ENCODE data around the gene GPATCH2.

GPATCH2 gene

GRCh38 chr1:217577336-217577735, 53.6 kb downstream of the GPATCH2 start:
- DNase-seq = no peak

DNA sequence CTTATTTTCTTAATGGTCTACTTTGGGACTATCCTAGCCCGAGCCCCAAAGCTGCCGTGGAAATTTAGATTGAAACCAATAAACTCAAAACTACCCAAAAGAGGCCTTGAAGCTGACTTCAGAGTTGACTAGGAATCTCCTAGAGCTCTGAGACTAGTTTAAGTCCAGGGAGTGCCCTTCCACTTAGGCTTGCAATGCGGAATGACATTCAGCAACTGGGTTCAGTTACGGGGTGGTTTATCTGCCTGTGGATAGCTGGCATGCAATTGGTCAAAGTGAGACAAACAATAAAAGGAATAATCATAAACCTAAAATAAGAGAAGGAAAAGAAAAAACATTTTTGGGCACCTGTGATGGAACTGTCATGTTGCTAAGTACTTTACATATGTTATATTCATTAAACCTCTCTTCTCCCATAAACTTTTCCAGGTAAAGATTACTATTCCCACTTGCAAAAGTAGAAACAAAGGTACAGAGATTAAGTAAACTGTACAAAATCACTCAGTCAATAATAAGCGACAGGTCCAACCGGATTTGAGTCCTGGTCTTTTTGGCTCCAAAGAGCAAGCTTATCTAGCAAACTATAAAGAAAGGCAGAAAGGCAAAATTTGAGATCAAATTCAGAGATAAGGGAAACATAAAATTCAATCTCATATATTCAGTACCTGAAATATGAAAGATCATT, 56.5 kb downstream of the GPATCH2 start:
- no peak for DNase-seq

- no peak for DNase-seq
Measured at GRCh38 chr1:217569021-217569420, 61.9 kb downstream of the GPATCH2 start.

GRCh38 chr1:217568200-217568599, 62.7 kb downstream of the GPATCH2 start:
- no peak for DNase-seq

DNA sequence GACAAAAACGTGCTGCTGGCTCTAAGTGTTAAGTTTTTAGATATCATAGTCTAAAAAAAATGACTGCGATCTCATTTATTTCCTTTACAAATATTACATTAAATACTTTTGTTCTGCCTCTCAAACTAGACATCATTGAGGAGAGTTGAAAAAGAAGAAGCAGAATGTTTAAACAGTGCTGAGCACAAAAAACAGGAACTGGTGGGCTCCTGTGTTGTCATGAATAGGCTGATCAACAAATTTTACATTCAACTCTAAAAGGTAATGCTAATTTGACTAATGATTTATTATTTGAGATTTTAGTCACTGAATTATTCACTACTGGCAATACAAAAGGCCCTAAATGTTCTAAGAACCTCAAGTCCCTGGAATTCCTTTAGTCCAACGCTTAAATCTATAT, 66.1 kb downstream of the GPATCH2 start:
- DNase-seq = no peak

DNA sequence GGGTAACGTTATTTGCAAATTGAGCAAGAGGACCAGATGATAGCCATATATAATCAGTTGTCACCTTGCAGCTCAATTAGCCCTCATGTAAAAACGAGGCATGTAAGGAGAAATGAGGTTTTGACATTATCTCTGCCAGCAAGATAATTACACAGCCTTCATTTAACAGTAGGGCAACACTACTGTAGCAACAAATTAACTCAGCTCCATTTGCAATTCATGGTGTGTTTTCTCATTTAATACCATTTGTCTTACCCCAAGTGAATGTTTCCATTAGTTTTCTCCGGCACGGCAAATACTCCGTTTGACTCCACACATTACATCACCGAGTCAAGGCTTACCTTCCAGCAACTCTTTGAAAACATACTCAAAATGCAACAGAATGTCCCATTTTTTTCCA, 66.7 kb downstream of the GPATCH2 start:
- DNase-seq = no peak

- no peak for DNase-seq
Measured at GRCh38 chr1:217563179-217563578, 67.7 kb downstream of the GPATCH2 start.

GRCh38 chr1:217562229-217562878, 68.5 kb downstream of the GPATCH2 start:
- DNase-seq = no peak

- DNase-seq = no peak
Measured at GRCh38 chr1:217561446-217561845, 69.4 kb downstream of the GPATCH2 start.

DNA sequence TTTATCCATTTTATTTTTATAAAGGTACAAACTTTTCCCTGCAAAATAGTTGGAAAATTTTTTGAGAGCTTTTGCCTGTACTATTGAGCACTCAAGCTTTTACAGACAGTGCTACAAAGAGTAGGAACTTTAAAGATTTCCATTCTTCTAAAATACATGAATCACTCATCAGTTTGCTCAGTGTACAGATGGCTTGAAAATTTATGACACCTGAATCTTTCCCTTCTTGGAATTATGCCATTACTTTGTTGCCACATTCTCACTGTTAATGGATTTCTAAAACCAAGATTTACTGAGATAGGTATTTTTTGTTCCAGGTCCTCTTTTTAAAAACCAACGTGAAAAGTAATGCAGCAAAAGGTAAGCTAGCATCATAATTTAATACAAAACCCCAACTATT, 76.0 kb downstream of the GPATCH2 start:
- no peak for DNase-seq

DNA sequence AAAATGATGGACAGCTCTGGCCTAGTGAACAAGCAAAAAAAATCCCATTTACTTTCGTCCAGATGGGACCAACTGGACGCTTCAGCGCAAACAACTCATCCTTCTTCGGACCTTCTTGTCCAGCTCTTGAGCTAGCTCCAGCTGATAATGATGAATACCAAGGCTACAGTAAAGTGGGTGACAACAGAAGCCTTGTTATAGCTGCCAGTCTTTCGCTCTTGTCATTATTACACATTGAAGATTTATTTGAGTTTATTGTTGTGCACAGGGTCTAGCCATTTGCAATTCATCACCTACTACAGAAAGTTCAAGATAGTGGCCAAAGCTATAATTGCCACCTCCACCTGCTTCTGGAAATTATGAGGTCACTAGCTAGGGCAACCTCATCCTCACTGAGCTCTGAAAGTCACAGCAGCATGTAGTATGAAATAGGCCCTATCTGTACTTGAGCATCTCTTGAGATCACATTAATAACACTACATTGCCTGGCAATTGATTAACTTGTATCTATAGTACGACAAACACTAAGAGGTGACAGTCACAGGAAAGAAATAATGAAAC, 76.9 kb downstream of the GPATCH2 start:
- no peak for DNase-seq

GRCh38 chr1:217552339-217552951, 78.4 kb downstream of the GPATCH2 start:
- no peak for DNase-seq

DNA sequence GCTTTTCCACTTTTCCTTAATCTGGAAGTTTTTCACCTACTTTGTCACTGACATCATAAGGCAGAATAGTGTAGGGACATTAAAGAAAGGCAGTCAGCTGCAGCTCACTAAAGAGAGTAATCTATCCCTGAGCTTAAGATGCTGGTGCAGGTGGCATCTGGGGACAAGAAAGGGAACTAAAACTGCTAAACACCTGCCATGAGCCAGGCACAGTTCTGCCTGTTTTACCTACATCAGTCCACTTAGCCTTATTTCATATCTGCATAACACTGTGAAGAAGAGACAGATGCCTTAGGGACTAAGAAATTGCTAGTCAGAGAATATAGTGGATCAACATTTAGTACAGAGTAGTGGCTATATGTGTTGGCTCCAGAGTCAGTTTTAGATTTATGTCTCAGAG, 88.1 kb downstream of the GPATCH2 start:
- no peak for DNase-seq

- no peak for DNase-seq
Measured at GRCh38 chr1:217542136-217542777, 88.6 kb downstream of the GPATCH2 start.

DNA sequence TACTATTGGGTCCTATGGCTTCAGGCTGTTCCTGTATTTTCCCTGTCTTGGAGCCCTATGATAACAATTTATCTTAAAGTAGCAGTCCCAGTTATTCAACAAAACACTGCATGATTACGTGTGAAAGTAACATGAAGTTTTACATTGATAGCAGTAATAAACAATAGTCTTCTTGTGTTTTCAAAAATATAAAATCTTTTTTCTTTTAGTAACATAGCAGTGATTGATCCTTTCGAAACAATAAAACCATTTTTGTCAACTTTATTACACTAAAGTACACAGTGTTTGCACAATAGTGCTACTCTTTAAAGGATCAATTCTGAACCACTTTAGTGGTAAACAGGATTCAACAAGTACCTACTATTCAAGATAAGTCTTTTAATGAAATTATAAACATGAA, 90.6 kb downstream of the GPATCH2 start:
- no peak for DNase-seq

- no peak for DNase-seq
Measured at GRCh38 chr1:217539510-217539909, 91.4 kb downstream of the GPATCH2 start.

DNA sequence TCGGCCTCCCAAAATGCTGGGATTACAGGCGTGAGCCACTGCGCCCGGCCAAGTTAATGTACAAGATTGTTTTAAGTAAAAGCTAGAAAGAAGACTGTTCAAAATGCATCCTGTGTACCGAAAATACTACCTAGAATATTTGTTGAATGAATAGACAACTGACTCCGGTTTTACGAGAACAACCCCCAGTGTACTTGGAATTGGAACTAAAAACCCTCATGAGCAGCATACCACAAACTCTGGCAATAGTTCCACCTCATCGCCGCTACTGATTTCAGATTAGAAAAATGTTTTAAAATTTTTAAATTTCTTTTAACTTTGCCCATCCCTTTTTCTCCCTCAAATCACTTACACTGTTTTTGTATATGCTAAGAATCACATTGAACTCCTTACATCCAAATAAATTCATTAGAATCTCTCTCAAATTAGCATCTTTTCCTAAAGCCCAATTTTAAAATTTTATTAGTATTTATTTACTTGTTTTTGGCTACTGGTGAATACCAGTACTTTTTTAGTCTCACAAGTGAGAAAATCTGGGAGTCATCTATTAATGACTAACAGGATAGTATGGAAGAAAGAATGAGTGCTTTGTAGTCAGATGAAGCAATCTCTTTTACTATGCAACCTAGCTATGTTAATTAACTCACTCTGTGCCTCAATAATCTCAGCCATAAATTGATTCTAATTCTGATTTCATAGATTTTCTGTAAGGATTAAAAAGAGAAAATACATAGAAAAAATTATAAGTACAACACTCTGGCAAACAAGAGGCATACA, 95.1 kb downstream of the GPATCH2 start:
- no peak for DNase-seq

- DNase-seq = no peak
Measured at GRCh38 chr1:217534566-217534965, 96.3 kb downstream of the GPATCH2 start.

DNA sequence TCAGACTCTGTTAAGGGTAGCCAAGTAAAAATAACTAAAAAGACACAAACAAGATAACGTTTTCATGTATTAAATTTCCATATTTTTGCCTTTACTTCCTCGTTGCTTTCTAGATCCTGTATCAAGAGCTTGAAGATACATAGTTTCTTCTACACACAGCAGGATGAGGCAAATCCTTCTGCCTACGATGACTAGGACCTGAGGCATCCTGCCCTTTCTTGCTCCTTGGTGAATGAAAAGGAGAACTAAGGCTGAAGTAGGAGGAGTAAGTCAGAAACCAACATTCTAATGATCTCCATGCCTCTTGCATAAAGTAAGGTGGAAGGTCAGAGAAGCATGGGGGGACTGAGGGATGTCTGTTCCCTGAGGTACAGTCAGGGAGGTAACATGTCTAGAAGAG, 102.6 kb downstream of the GPATCH2 start:
- DNase-seq = no peak

DNA sequence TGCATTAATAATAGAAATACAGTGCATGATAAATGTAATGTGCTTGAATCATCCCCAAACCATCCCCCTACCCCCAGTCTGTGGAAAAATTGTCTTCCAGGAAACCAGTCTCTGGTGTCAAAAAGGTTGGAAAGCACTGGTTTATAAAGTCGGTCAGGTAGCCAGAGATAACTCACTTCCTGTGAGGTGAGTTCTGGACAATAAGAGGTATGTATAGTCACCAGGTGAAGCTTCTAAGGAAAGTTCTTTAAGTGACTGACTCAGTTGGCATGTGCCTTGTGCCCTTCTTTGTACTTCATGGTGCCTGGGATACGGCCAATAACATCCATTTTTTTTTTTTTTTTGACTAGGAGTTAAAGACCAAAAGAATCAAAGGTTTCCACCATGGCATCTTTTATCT, 103.7 kb downstream of the GPATCH2 start:
- DNase-seq = no peak

DNA sequence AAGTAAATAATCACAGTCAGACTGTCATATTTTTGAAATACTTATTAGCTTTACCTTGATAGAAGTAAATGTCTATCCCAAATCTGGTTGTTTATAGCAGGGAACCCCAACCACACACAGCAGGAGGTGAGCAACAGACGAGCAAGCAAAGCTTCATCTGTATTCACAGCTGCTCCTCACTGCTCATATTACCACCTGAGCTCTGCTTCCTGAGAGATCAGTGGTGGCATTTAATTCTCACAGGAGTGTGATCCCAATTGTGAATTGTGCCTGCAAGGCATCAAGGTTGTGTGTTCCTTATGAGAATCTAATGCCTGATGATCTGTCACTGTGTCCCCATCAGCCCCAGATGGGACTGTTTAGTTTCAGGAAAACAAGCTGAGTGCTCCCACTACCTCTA, 104.3 kb downstream of the GPATCH2 start:
- no peak for DNase-seq

DNA sequence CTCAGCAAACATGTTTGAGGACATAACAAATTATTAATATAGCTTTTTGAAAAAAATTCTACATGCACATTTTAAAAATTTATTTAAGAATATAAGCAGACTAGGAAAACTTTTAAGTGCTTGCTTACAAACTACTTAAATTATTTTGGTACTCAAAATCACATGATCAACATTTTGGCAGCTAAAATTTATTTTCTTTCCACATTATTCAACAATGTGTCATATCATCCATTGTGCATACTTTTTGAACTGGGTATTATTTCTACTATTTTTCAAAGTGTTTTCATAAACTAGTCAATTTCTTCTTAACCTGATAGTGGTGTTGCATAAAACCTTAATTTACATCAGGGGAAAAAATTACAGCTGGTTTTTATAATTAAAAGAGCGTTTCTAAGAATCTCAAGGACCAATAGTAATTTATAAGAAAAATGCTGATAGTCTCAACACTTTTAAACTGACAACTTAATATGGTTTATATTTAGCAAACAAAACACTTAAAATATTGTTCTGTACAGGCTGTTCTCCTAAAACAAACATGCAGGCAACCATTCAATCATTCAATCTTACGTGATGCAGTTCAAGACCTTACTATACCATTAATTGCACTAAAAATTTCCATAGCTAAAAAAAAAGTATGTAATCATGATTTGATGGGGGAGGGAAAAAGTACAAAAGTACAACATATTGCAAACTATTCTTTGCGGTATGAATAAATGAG, 105.0 kb downstream of the GPATCH2 start:
- no peak for DNase-seq

Data from NCI-H1105 (cell line).